Vagina (tissue), 2 donors: ENCODE results near the gene DOCK4.

Experiments
- POLR2A ChIP-seq, 2 donors: fragments of 450-650 bp; IDR thresholded peaks; one replicate each; pipeline ENCODE4 v1.6.1; 2017; ENCODE audit warnings: antibody characterized with exemption in 2 of 2, mild to moderate bottlenecking in 2 of 2, moderate library complexity in 2 of 2
- POLR2AphosphoS5 ChIP-seq, 2 donors: sonication (generic); formaldehyde crosslinking; IDR thresholded peaks; one replicate each; pipeline ENCODE4 v1.9.0; 2017; ENCODE audit warnings: antibody characterized with exemption in 2 of 2, mild to moderate bottlenecking in 2 of 2, low read depth in 1 of 2; ENCODE audit not compliant: insufficient read depth in 1 of 2
- TF ChIP-seq, protein P1 (sequence below), 3 experiments: fragments of 450-650 bp in 2 of 3; fragments of 200-600 bp in 1 of 3; sonication (generic) in 1 of 3; IDR thresholded peaks; one replicate each; pipeline ENCODE4 v1.5.1; 2017 to 2019; ENCODE audit warnings: antibody characterized with exemption in 3 of 3, mild to moderate bottlenecking in 2 of 3, moderate library complexity in 2 of 3

DNA sequence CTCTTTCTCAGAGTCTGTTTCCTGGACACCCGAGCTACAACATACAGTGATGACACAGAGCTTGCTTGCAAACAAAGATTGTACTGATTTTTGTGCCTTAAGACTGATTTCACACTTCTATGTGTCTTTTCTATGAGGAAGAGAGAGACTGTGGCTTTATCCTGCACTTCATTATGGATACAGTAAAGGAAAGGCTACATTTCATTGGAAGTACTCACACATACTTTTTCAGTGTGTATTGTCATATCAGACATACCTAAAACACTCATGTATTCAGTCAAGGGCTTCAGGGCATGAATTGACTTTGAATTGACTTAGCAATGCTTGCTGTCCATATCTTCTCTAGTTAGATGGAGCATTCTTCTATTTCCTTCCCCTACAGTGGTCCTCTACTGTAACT lies 508.4 kb downstream of the DOCK4 start:
- TF ChIP-seq, protein P1, sequence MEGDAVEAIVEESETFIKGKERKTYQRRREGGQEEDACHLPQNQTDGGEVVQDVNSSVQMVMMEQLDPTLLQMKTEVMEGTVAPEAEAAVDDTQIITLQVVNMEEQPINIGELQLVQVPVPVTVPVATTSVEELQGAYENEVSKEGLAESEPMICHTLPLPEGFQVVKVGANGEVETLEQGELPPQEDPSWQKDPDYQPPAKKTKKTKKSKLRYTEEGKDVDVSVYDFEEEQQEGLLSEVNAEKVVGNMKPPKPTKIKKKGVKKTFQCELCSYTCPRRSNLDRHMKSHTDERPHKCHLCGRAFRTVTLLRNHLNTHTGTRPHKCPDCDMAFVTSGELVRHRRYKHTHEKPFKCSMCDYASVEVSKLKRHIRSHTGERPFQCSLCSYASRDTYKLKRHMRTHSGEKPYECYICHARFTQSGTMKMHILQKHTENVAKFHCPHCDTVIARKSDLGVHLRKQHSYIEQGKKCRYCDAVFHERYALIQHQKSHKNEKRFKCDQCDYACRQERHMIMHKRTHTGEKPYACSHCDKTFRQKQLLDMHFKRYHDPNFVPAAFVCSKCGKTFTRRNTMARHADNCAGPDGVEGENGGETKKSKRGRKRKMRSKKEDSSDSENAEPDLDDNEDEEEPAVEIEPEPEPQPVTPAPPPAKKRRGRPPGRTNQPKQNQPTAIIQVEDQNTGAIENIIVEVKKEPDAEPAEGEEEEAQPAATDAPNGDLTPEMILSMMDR (IDR thresholded peaks at IDR 0.05): no peak
- TF ChIP-seq POLR2A (IDR thresholded peaks at IDR 0.05) (no peak), POLR2AphosphoS5 (IDR thresholded peaks at IDR 0.05; ENCODE audit: insufficient read depth in 1 of 2, low read depth in 1 of 2) (no peak)
